ENCODE data around the gene COL4A4.

Gene COL4A4

DNA sequence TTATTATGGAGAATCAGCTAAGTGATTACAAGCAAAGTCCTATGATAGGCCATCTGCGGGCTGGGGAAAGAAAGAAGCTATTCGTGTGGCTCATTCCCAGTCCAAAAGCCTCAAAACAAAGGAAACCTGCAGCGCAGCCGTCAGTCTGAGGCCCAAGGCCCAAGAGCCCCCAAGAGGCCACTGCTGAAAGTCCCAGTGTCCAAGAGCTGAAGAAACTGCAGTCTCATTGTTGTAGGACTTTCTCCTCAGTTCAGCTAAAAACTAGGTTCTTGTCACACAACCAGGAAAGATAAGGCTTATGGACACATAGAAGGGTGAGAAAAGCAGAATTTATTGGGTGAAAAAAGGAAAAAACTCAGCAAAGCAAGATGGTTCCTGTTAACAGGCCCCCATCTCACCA lies 185.0 kb downstream of the COL4A4 start:
- DNase-seq: no peak

DNA sequence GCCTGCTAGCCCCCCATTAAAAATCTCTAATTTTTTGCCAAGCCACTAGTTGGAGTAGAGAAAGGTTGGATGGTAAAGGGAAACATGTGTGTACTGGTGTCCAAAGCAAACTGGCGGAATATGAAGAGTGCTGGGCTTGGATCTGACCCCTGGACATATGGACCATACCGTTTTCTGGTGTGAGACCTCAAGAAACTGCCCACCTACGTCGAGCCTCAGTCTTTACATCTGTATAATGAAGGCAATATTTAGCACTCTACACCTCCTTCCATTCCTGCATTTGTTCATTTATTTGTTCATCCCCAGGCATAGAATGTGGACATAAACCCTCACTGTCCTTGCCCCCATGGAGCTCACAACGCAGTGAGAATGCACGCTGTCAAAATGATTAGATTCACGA lies 185.7 kb downstream of the COL4A4 start:
- no peak for DNase-seq

DNA sequence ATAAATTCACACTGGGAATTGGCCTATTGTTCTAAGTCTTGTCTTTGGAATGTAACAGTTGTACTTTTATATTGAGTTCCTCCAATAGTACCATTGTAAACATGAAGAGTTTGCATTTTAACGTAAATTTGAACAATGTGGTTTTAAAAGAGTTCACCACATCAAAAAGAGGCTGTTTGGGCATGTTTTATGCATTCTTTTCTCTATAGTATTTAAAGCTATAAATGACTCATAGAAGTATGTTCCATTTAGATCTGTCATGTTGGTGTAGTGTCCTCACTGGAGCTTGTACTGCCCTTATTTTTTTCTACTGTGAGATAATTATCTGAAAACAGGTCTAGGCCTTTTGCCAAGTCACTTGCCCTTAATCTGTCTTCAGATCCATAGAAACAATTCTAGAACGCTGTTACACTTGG lies 186.2 kb downstream of the COL4A4 start:
- DNase-seq: no peak

DNA sequence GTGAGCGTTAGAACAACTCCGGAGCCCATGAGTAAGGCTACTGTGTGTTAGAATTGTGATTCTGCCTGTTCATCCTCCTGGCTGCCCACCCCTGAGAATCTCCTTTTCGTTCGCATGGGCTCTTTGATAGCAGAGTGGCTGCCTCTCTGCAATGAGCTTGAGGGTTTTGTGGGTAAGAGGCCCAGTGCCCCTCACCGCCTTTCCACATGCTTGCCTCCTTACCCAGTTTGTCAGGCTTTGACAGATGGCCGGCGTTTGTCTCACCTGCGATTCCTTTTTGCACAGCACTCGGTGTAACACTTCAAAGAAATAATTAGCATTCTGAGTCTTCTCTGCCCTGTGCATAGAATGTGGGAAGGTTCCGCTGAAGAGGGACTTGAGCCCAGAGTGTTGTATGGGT lies 190.2 kb downstream of the COL4A4 start:
- DNase-seq: no peak

DNA sequence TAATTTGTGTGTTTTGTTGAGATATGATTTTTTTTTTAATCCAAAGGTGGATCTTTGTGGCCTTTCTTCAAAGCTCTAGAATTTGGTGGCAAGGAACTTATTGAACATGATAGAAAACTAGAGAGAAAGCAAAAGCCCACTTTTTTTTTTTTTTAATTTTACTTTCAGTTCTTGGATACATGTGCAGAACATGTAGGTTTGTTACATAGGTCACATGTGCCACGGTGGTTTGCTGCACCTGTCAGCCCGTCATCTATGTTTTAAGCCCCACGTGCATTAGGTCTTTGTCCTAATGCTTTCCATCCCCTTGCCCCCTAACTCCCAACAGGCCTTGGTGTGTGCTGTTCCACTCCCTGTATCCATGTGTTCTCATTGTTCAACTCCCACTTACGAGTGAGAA lies 192.2 kb downstream of the COL4A4 start:
- DNase-seq: no peak

DNA sequence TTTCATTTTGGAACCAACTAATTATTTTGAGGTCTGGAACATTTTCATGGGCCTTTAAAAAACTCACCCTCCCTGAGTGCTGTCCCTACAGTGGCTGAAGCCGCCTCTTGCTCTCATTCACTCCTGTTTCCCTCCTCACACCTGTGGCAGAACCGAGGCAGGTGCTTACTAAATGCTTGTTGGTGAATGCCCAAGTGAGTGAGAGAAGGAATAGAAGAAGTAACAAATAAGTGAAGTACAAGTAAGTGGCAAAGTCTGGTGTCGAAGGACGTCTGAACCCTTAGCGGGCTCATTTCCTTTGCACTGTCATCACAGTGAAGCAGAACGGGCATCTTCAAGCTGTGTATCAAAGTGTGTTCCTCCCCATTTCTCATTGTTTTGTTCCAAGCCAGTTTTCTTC lies 192.9 kb downstream of the COL4A4 start:
- no peak for DNase-seq

DNA sequence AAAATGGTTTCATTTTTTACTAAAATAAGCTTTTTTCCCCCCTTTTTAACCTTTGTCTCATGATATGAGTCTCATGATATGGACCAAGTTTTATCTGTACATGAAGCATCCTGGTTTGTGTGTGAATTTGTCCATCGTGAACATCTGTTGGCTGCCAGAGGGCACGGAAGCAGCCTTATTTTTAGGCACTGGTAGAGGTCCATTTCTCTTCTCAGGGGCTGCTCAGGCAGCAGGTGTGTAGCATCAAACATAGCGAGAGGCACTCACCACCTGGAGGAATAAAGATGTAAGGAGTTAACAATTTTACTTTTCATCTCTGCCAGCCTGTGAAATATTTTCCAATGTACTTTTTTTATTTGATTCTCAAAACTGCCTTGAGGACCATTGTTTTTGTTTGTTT lies 193.6 kb downstream of the COL4A4 start:
- DNase-seq: no peak

DNA sequence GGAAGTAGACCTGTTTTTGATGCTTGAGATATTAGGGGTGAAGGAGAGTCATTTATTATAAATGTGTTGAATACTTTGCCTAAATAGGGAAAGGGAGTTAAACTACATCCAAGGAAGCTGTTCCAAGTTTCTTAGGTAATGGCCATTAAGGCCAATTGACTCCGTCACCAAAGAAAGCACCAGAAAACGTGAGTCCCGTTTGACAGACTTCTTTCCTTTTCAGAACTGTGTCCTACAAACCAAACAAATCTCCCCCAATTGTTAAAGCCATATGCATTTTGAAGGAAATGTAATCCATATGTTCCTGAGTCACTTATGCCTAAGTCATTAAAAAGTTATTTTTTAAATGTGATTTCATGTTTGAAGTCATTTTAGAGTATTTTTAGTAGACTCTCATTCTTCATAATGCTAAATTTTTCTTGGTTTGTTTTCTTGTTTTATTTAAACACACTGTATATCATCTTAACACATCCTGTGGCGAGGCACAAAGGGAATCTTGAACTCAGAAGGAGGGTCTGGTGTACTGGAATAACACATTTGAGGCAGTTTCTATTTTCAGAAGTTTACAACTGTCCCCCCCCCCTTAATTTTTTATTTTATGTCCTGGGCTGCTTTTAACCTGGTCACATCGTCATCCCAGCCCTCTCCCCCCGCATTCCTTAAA lies 194.5 kb downstream of the COL4A4 start:
- DNase-seq: no peak

DNA sequence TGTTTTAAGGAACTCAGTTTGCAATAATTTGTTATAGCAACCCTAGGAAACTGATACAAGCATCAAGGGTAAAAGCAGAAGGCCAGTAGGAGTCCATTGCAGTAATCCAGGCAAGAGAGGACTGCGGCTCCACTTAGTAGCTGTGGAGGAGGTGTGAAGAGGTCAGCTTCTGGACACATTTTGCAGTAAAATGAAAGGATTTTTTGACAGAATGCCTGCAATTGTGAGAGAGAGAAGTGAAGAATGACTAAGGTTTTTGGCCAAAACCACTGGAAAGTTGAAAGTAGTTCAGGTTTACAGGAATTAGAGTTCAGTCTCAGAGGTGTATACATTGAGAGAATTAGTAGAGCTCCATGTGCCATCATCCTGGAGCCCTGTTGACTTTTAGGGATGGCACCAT lies 198.6 kb downstream of the COL4A4 start:
- no peak for DNase-seq

DNA sequence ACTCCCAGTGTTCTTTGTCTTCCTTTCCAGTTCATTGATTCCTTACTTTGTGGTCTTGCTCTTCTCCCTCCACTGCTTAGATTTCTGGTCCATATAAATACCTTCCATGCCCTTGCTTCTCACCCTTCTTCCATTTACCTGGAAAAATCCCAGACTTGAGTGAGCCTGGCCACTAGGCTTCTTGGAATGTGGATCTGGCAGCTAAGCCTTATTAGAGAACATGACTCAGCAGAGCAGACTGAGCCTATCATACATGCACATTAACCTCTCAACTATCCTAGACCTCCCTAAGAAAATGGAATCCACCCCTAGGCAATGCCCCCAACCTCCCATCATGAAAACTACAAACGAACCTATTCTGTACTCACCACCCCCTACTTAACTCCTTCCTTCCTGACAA lies 200.5 kb downstream of the COL4A4 start:
- DNase-seq: no peak

DNA sequence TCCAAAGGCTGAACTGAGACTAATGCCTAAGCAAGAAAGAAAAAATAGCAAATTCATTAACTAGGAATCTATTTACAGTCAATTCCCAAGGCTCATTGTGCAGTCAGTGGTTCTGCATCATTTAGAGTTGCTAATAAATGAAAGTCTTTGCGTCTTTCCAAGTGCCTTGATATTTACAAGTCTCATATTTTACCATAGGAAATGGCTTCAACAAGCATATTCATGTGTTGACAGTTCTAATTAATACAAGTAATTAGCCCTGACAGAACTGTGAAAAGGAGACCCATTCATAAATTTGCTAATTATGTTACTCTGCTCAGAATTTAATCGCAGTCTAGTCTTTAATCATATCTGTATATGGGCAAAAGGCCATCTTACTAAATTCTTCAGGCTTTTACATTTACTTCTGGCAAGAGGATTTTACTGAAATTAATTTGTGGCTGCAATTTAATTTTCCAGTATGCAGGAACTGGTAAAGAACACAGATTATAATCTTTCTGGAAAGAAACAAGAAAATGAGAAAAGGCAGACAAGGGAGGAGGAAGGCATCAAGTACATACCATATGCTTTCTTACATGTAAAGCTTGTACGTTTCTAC lies 201.7 kb downstream of the COL4A4 start:
- no peak for DNase-seq

DNA sequence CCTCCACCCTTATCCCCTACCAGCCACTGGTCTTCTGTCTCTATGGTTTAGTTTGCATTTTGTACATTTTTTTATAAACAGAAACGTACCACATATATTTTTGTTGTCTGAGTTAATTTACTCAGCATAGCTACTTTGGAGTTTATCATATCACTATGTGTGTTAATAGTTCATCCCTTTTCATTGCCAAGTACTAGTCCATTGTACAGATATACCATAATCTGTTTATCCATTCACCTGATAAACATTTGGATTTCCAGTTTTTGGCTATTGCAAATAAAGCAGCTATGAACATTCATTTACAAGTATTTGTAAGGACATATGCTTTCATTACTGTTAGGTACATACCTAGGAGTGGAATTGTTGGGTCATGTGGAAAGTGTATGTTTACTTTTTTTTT lies 204.6 kb downstream of the COL4A4 start:
- DNase-seq: no peak

DNA sequence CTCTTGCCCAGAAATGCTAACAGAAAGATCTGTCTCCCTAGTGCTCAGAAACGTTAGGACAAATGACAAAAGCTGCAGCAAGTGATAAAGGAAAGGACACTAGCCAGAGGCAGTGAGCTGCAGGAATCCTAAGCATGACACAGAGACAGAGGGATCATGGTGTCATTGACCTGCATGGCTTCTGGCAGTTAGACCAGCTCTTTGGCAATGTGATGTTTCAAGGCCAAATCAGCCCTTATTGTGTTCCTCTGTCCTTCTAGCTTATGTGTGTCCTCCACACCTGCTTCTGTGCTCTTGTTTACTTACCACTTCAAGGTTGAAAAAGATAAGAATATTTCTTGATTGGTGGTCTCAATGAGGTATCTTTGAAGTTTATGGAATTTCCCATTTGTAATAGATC lies 207.3 kb downstream of the COL4A4 start:
- no peak for DNase-seq

DNA sequence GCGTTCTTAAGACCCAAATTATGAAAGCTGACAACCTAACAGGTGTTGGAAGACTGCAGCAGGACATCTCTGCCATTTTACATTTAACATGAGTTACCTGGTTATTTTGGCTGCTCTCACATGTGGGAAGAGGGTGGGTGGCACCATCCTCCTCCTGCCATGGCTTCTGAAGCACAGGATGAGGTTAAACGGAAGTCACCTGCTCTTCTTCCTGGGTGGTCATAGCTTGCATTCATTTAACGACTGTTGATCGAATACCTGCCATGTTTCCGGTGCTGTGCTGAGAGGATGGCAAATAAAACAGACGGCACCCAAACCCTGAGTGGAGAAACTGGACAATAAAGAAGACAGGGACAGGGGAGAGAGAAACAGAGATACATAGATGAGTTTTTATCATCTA lies 210.2 kb downstream of the COL4A4 start:
- no peak for DNase-seq

DNA sequence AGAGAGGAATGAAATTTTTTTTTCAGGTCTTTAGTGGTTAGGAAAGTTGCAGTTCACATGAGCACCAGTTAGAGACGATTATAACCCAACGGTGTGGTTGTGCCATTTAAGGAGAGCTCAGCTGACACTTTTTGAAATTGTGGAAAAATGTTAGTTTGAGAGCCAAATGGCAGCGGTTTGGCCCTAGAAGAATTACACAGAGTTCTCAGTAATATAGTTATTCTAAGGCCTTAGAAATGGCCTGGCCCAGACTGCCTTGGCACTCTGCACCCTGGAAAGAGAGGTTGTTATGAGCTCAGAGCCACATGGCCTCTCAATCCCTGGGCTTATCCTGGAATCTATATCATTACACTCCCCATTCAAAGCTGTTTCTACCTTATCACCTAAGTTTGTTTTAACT lies 210.8 kb downstream of the COL4A4 start:
- no peak for DNase-seq

All from cerebellar nuclear complex (tissue), 1 donor.